ENCODE measurements around the gene SMG6. TPM values are rescaled to one million over a fixed set of nuclear protein-coding genes. Genes with fewer than 3 reads are reported as not detected.
A peak's percentile ranks its signal among the peaks of the same experiment; 100 is the strongest.

SMG6 gene
- total and polyA plus RNA-seq, 7 experiments from 2014 or later = 8.6 to 65.3 (median 52.7) TPM

DNA sequence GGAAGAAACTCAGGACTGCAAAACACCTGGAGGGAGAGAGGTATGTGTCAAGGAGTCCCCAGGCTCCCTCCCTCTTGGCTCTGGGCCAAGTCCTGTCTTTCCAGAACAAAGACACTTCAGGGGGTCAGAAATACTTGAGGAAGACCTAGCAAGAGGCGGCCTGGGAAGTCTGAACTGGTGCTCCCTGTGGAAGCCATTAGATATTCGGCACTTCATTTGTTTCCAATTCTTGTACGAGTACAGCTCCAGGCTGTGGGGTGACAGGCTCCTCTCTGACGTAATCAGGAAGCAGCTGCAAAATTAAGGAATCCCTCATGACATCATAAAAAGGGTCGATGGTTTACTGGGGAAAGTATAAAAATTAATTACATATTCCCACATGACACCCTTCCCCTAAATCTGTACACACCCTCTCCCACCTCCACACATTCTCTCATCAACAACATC is 108.7 kb downstream of the SMG6 start:
- Mint-ChIP-seq H3K4me1 (peaks cover 34 to 81% (median 65%) of the 10 kb centered on the region in 7 donors), H3K27ac (peak overlapping the region in 5 of 9 donors; percentile 20 to 83 (median 67)), H3K9me3 (peaks cover 0 to 3% (median 0%) of the 10 kb centered on the region in 11 donors), H3K4me3 (no peak overlapping the region), H3K27me3 (no peaks in the 10 kb centered on the region), H3K36me3 (peaks cover 10 to 42% (median 29%) of the 10 kb centered on the region in 5 donors)
- H3K36me3 ChIP-seq (ENCODE audit: control insufficient read depth in 2 of 3, insufficient read depth in 3 of 3, low read length in 3 of 3) = peaks cover 0 to 15% (median 0%) of the 10 kb centered on the region in 3 experiments
- CTCF ChIA-PET = interaction anchor here (0.6 kb wide), 1 partner anchor 1740 kb away, joined by 3 read pairs; no protein-coding TSS in a partner anchor
- POLR2A ChIA-PET = interaction anchor here (1.2 kb wide), 1 partner anchor 18 kb away, joined by 3 read pairs; no protein-coding TSS in a partner anchor
- H3K9me3 ChIP-seq (ENCODE audit: control insufficient read depth in 2 of 3, low read length in 3 of 3) = no peaks in the 10 kb centered on the region
- H3K27me3 ChIP-seq (ENCODE audit: control insufficient read depth in 2 of 2, insufficient read depth in 2 of 2, low read length in 2 of 2) = no peaks in the 10 kb centered on the region
- H3K27ac ChIP-seq (ENCODE audit: low read depth, low read length) = no peak overlapping the region
- H3K4me1 ChIP-seq (ENCODE audit: control insufficient read depth in 2 of 2, insufficient read depth in 2 of 2, low read length in 2 of 2) = peaks cover 16 to 29% of the 10 kb centered on the region in 2 donors
- ATAC-seq (no peak), DNase-seq (no peak)
- intact Hi-C loops (cut with micrococcal nuclease) = loop anchor here (5.0 to 10.0 kb wide), 2 partner anchors 47 to 50 kb away; no protein-coding TSS in a partner anchor
- H3K4me3 ChIP-seq (ENCODE audit: low read length) = no peak overlapping the region

DNA sequence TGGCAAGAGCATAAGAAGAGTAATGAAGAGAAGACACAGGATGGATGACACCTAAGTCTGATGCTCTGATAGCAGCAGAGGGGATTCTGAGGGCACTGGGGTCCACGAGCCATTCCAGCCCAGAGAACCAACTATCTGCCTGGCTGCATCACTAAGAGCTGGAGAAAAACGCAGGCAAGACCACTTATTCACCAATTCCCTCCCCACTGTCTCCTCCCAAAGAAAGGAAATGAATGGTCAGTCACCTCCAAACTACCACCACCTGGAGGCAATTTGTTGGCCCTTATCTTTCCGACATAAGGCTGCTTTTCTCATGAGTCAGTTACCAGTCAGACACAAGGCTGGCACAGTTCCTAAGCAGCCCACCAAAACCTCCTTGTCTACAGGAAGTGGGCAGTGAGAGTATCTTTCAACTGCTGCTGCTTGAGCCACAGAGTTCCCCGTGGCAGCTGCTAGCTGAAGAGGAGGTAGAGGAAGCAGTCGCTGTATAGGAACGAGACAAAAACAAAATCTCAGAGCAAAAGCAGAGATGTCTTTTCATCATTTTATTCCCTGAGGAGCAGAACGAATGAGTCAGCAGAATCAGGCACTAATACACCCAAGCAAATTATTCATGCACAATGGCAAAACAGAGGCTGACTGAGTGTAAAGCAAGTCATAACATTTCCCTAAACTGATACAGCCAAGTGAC is 111.1 kb downstream of the SMG6 start:
- POLR2A ChIA-PET = no interaction called here
- H3K4me1 ChIP-seq (ENCODE audit: control insufficient read depth in 2 of 2, insufficient read depth in 2 of 2, low read length in 2 of 2) = peaks cover 16 to 30% of the 10 kb centered on the region in 2 donors
- H3K4me1 Mint-ChIP-seq = peaks cover 34 to 87% (median 63%) of the 10 kb centered on the region in 7 donors
- H3K9me3 Mint-ChIP-seq = peaks cover 0 to 3% (median 0%) of the 10 kb centered on the region in 11 donors
- H3K9me3 ChIP-seq (ENCODE audit: control insufficient read depth in 2 of 3, low read length in 3 of 3) = no peaks in the 10 kb centered on the region
- no peaks in the 10 kb centered on the region for H3K27me3 ChIP-seq (ENCODE audit: control insufficient read depth in 2 of 2, insufficient read depth in 2 of 2, low read length in 2 of 2)
- DNase-seq (peak in 7 of 9 donors; percentile 22 to 41 (median 31)), ATAC-seq (peak; percentile 90)
- intact Hi-C loops (cut with micrococcal nuclease) = loop anchor here (1.0 to 10.0 kb wide), 4 partner anchors 23 to 90 kb away; no protein-coding TSS in a partner anchor
- peak overlapping the region; percentile 30 to 80 (median 58) for H3K4me3 Mint-ChIP-seq
- H3K27ac Mint-ChIP-seq = peak overlapping the region in 8 of 9 donors; percentile 22 to 86 (median 82)
- H3K36me3 ChIP-seq (ENCODE audit: control insufficient read depth in 2 of 3, insufficient read depth in 3 of 3, low read length in 3 of 3) = peaks cover 0 to 26% (median 0%) of the 10 kb centered on the region in 3 experiments
- CTCF ChIA-PET = interaction anchor here (1.1 kb wide), 1 partner anchor 52 kb away, joined by 3 read pairs; no protein-coding TSS in a partner anchor
- no peak overlapping the region for H3K4me3 ChIP-seq (ENCODE audit: low read length)
- peaks cover 16 to 44% (median 33%) of the 10 kb centered on the region in 5 donors for H3K36me3 Mint-ChIP-seq
- H3K27ac ChIP-seq (ENCODE audit: low read depth, low read length) = peak overlapping the region; percentile 27
- H3K27me3 Mint-ChIP-seq = no peaks in the 10 kb centered on the region

DNA sequence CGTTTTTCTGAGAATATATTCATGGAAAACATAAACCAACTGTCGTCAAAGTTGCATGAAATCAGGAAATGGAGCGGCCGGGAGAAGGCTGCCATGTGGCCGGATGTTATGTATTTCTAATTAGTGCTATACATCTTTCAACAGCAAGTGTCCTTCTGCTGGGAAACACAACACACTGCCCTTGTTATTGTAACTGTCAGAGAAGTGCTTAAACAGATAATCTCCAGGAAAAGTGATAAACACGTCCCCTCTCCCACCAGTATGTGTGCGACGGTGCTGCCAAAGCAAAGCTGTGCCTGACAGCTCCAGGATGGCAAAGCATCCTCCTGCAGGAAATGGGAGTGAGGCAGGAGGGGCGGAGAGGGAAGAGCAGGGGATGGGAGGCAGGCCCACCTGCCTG is 111.8 kb downstream of the SMG6 start:
- Histone ChIP-seq H3K4me3 (ENCODE audit: low read length) (no peak overlapping the region), H3K9me3 (ENCODE audit: control insufficient read depth in 2 of 3, low read length in 3 of 3) (no peaks in the 10 kb centered on the region), H3K27ac (ENCODE audit: low read depth, low read length) (no peak overlapping the region), H3K36me3 (ENCODE audit: control insufficient read depth in 2 of 3, insufficient read depth in 3 of 3, low read length in 3 of 3) (peaks cover 0 to 33% (median 0%) of the 10 kb centered on the region in 3 experiments), H3K4me1 (ENCODE audit: control insufficient read depth in 2 of 2, insufficient read depth in 2 of 2, low read length in 2 of 2) (peaks cover 16 to 30% of the 10 kb centered on the region in 2 donors), H3K27me3 (ENCODE audit: control insufficient read depth in 2 of 2, insufficient read depth in 2 of 2, low read length in 2 of 2) (no peaks in the 10 kb centered on the region)
- intact Hi-C loops (cut with micrococcal nuclease) = loop anchor here (1.0 to 10.0 kb wide), 4 partner anchors 24 to 91 kb away; no protein-coding TSS in a partner anchor
- ChIA-PET POLR2A (no interaction called here), CTCF (no interaction called here)
- Mint-ChIP-seq H3K27me3 (no peaks in the 10 kb centered on the region), H3K4me3 (peak overlapping the region in 4 of 10 donors; percentile 30 to 80 (median 64)), H3K27ac (peak overlapping the region in 4 of 9 donors; percentile 46 to 86 (median 83)), H3K4me1 (peaks cover 34 to 81% (median 63%) of the 10 kb centered on the region in 7 donors), H3K9me3 (peaks cover 0 to 3% (median 0%) of the 10 kb centered on the region in 11 donors), H3K36me3 (peaks cover 16 to 44% (median 33%) of the 10 kb centered on the region in 5 donors)
- ATAC-seq (no peak), DNase-seq (no peak)

DNA sequence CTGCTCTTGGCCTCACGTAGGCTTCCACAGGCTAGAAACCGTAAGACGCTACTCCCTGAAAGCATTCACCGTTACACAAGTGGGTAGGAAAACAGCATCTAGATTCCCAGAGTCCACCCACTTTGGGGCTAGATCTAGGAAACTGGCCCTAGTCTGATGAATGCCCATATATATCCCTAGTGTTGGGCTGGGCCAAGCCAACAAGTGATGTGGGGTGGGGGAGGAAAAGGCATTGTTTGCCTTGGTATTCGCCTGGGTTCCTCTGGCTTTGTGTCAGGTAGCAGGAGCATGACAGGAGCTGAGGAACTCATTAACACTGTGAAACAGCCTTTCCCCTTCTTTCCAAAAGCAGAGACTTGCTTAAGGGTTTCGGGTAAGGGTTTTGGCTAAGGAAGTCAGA is 112.4 kb downstream of the SMG6 start:
- H3K27me3 Mint-ChIP-seq = no peaks in the 10 kb centered on the region
- H3K4me3 Mint-ChIP-seq = no peak overlapping the region
- H3K27me3 ChIP-seq (ENCODE audit: control insufficient read depth in 2 of 2, insufficient read depth in 2 of 2, low read length in 2 of 2) = no peaks in the 10 kb centered on the region
- no peak overlapping the region for H3K27ac ChIP-seq (ENCODE audit: low read depth, low read length)
- POLR2A ChIA-PET = interaction anchor here (0.6 kb wide), 1 partner anchor 74 kb away, joined by 4 read pairs; no protein-coding TSS in a partner anchor
- H3K27ac Mint-ChIP-seq = peak overlapping the region in 1 of 9 donors; percentile 26
- peaks cover 16 to 30% of the 10 kb centered on the region in 2 donors for H3K4me1 ChIP-seq (ENCODE audit: control insufficient read depth in 2 of 2, insufficient read depth in 2 of 2, low read length in 2 of 2)
- H3K9me3 ChIP-seq (ENCODE audit: control insufficient read depth in 2 of 3, low read length in 3 of 3) = no peaks in the 10 kb centered on the region
- peaks cover 0 to 3% (median 0%) of the 10 kb centered on the region in 11 donors for H3K9me3 Mint-ChIP-seq
- ATAC-seq = no peak
- H3K36me3 ChIP-seq (ENCODE audit: control insufficient read depth in 2 of 3, insufficient read depth in 3 of 3, low read length in 3 of 3) = peaks cover 0 to 38% (median 0%) of the 10 kb centered on the region in 3 experiments
- H3K36me3 Mint-ChIP-seq = peaks cover 21 to 47% (median 37%) of the 10 kb centered on the region in 5 donors
- CTCF ChIA-PET = no interaction called here
- H3K4me3 ChIP-seq (ENCODE audit: low read length) = no peak overlapping the region
- no peak for DNase-seq
- intact Hi-C loops (cut with micrococcal nuclease) = loop anchor here (5.0 to 10.0 kb wide), 2 partner anchors 51 to 54 kb away; no protein-coding TSS in a partner anchor
- H3K4me1 Mint-ChIP-seq = peaks cover 34 to 79% (median 66%) of the 10 kb centered on the region in 7 donors

DNA sequence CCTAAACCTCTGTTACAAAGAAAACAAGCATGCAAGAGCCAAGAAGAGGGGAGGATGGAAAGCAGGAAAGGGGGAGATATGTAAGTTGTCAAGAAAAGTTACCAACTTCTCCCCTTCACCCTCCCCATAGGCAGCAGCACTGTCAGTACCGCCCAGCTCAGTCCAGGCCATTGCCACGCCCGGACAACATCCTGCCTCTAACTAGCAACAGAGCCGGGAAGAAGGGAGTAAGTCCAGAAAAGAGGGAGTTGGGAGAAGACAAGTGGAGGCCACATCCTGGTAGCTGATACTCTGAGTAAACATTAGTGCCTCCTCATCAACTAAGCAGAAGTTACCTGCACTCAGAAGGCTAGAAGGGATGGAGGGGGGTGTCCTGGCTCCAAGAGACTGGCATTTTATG is 113.6 kb downstream of the SMG6 start:
- H3K27me3 ChIP-seq (ENCODE audit: control insufficient read depth in 2 of 2, insufficient read depth in 2 of 2, low read length in 2 of 2) = no peaks in the 10 kb centered on the region
- peaks cover 16 to 30% of the 10 kb centered on the region in 2 donors for H3K4me1 ChIP-seq (ENCODE audit: control insufficient read depth in 2 of 2, insufficient read depth in 2 of 2, low read length in 2 of 2)
- Mint-ChIP-seq H3K27ac (peak overlapping the region in 4 of 9 donors; percentile 10 to 30 (median 24)), H3K4me1 (peaks cover 31 to 80% (median 55%) of the 10 kb centered on the region in 7 donors), H3K4me3 (no peak overlapping the region), H3K27me3 (no peaks in the 10 kb centered on the region), H3K9me3 (no peaks in the 10 kb centered on the region), H3K36me3 (peaks cover 31 to 52% (median 41%) of the 10 kb centered on the region in 5 donors)
- DNase-seq = no peak
- POLR2A ChIA-PET = no interaction called here
- no peak for ATAC-seq
- intact Hi-C loops (cut with micrococcal nuclease) = loop anchor here (5.0 to 10.0 kb wide), 2 partner anchors 52 to 55 kb away; no protein-coding TSS in a partner anchor
- H3K27ac ChIP-seq (ENCODE audit: low read depth, low read length) = no peak overlapping the region
- H3K4me3 ChIP-seq (ENCODE audit: low read length) = no peak overlapping the region
- CTCF ChIA-PET = no interaction called here
- H3K36me3 ChIP-seq (ENCODE audit: control insufficient read depth in 2 of 3, insufficient read depth in 3 of 3, low read length in 3 of 3) = peaks cover 0 to 48% (median 0%) of the 10 kb centered on the region in 3 experiments
- H3K9me3 ChIP-seq (ENCODE audit: control insufficient read depth in 2 of 3, low read length in 3 of 3) = no peaks in the 10 kb centered on the region

DNA sequence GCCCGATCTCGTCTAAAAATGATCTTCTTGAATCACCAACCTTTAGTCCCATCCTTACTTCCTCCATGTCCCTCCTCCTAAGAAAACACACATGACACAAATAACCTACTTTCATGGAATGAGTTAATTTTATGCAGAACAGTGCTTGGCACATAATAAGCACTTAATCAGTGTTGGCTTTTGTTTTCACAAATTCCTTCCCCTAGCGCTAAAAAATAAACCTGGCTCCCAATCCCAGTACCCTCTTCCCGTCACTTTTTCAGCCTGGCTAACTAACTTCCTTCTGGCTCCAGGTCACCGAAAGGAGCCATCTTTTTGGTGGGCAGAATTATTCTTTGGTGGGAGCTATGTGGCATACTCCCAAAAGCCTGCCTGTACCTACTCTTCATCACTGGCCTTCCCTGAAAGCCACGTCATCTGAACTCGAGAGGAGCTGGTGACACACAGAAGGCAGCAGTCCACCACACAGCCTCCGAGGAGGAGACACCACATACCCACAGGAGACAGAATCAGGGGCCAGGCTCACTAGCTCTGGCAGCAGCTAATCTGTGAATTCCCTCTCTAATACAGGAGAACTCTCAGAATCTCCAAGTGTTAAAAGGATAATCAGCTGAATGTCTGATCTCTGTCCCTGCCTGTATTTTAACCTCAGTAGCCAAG is 114.5 kb downstream of the SMG6 start:
- Histone ChIP-seq H3K9me3 (ENCODE audit: control insufficient read depth in 2 of 3, low read length in 3 of 3) (no peaks in the 10 kb centered on the region), H3K4me1 (ENCODE audit: control insufficient read depth in 2 of 2, insufficient read depth in 2 of 2, low read length in 2 of 2) (peaks cover 16 to 24% of the 10 kb centered on the region in 2 donors), H3K36me3 (ENCODE audit: control insufficient read depth in 2 of 3, insufficient read depth in 3 of 3, low read length in 3 of 3) (peaks cover 0 to 45% (median 0%) of the 10 kb centered on the region in 3 experiments), H3K27ac (ENCODE audit: low read depth, low read length) (no peak overlapping the region), H3K27me3 (ENCODE audit: control insufficient read depth in 2 of 2, insufficient read depth in 2 of 2, low read length in 2 of 2) (no peaks in the 10 kb centered on the region), H3K4me3 (ENCODE audit: low read length) (no peak overlapping the region)
- H3K27ac Mint-ChIP-seq = peak overlapping the region in 3 of 9 donors; percentile 20 to 40 (median 25)
- peaks cover 27 to 73% (median 46%) of the 10 kb centered on the region in 7 donors for H3K4me1 Mint-ChIP-seq
- ChIA-PET CTCF (no interaction called here), POLR2A (no interaction called here)
- DNase-seq (no peak), ATAC-seq (no peak)
- H3K9me3 Mint-ChIP-seq = no peaks in the 10 kb centered on the region
- no peak overlapping the region for H3K4me3 Mint-ChIP-seq
- intact Hi-C loops (cut with micrococcal nuclease) = no loop called here
- peaks cover 28 to 50% (median 38%) of the 10 kb centered on the region in 5 donors for H3K36me3 Mint-ChIP-seq
- no peaks in the 10 kb centered on the region for H3K27me3 Mint-ChIP-seq
